ENCODE results near the gene IFT80. TPM values are rescaled to one million over a fixed set of nuclear protein-coding genes. Genes with fewer than 3 reads are reported as not detected.

IFT80 gene
- total and polyA plus RNA-seq, 2 experiments from 2014 or later = 14.1 to 33.0 TPM

DNA sequence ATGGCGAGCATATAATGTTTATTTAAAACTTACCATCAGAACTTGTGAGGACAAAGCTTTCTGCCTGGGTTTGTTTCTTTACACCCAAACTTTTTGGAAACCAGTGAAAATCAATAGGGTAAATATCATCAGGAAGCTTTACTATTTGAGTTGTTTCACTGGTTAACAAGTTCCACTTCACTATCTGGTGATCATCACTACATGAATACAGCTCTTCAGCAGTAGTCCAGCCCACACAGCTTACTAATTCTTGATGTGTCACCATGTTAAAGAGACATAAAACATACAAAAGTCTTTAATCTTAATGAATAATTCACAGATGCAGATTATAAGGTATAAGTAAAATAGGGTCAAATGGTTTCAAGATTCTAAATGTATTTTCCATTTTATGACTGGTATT lies 17.6 kb downstream of the IFT80 start (continued):
- TF ChIP-seq, protein P1, sequence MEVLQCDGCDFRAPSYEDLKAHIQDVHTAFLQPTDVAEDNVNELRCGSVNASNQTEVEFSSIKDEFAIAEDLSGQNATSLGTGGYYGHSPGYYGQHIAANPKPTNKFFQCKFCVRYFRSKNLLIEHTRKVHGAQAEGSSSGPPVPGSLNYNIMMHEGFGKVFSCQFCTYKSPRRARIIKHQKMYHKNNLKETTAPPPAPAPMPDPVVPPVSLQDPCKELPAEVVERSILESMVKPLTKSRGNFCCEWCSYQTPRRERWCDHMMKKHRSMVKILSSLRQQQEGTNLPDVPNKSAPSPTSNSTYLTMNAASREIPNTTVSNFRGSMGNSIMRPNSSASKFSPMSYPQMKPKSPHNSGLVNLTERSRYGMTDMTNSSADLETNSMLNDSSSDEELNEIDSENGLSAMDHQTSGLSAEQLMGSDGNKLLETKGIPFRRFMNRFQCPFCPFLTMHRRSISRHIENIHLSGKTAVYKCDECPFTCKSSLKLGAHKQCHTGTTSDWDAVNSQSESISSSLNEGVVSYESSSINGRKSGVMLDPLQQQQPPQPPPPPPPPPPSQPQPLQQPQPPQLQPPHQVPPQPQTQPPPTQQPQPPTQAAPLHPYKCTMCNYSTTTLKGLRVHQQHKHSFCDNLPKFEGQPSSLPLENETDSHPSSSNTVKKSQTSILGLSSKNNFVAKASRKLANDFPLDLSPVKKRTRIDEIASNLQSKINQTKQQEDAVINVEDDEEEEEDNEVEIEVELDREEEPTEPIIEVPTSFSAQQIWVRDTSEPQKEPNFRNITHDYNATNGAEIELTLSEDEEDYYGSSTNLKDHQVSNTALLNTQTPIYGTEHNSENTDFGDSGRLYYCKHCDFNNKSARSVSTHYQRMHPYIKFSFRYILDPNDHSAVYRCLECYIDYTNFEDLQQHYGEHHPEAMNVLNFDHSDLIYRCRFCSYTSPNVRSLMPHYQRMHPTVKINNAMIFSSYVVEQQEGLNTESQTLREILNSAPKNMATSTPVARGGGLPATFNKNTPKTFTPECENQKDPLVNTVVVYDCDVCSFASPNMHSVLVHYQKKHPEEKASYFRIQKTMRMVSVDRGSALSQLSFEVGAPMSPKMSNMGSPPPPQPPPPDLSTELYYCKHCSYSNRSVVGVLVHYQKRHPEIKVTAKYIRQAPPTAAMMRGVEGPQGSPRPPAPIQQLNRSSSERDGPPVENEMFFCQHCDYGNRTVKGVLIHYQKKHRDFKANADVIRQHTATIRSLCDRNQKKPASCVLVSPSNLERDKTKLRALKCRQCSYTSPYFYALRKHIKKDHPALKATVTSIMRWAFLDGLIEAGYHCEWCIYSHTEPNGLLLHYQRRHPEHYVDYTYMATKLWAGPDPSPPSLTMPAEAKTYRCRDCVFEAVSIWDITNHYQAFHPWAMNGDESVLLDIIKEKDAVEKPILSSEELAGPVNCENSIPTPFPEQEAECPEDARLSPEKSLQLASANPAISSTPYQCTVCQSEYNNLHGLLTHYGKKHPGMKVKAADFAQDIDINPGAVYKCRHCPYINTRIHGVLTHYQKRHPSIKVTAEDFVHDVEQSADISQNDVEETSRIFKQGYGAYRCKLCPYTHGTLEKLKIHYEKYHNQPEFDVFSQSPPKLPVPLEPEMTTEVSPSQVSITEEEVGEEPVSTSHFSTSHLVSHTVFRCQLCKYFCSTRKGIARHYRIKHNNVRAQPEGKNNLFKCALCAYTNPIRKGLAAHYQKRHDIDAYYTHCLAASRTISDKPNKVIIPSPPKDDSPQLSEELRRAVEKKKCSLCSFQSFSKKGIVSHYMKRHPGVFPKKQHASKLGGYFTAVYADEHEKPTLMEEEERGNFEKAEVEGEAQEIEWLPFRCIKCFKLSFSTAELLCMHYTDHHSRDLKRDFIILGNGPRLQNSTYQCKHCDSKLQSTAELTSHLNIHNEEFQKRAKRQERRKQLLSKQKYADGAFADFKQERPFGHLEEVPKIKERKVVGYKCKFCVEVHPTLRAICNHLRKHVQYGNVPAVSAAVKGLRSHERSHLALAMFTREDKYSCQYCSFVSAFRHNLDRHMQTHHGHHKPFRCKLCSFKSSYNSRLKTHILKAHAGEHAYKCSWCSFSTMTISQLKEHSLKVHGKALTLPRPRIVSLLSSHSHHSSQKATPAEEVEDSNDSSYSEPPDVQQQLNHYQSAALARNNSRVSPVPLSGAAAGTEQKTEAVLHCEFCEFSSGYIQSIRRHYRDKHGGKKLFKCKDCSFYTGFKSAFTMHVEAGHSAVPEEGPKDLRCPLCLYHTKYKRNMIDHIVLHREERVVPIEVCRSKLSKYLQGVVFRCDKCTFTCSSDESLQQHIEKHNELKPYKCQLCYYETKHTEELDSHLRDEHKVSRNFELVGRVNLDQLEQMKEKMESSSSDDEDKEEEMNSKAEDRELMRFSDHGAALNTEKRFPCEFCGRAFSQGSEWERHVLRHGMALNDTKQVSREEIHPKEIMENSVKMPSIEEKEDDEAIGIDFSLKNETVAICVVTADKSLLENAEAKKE (CRISPR knock-in tag; IDR thresholded peaks at IDR 0.05) = no peak
- TF ChIP-seq ZNF331 (CRISPR knock-in tag; IDR thresholded peaks at IDR 0.05; ENCODE audit: low read depth) = no peak
- TF ChIP-seq ZNF114 (CRISPR knock-in tag; IDR thresholded peaks at IDR 0.05) = no peak
- no peak for TF ChIP-seq POLR2AphosphoS5 (IDR thresholded peaks at IDR 0.05; ENCODE audit: low read depth)
- TF ChIP-seq, protein P2, sequence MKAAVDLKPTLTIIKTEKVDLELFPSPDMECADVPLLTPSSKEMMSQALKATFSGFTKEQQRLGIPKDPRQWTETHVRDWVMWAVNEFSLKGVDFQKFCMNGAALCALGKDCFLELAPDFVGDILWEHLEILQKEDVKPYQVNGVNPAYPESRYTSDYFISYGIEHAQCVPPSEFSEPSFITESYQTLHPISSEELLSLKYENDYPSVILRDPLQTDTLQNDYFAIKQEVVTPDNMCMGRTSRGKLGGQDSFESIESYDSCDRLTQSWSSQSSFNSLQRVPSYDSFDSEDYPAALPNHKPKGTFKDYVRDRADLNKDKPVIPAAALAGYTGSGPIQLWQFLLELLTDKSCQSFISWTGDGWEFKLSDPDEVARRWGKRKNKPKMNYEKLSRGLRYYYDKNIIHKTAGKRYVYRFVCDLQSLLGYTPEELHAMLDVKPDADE (IDR thresholded peaks at IDR 0.05) = no peak

DNA sequence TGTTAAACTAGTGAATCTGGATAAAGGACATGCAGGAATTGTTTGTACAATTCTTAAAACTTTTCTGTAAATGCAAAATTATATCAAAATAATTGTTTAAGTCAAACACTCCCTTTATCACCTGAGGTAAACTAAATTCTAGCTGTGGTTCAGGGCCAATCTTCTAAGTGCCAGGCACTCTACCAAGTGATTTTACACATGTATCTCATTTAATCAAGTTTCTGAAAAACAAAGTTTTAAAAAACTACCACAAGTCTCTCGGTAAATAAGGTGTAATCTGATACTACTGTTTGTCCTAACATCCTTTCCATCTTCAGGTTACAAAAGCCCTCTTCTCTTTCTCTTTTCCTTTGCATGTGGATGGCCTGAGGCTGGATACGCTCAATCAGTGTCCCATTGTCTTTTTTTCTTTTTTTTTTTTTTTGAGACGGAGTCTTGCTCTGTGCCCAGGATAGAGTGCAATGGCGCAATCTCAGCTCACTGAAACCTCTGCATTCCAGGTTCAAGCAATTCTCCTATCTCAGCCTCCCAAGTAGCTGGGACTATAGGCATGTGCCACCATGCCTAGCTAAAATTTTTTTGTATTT lies 19.3 kb downstream of the IFT80 start:
- peak overlapping the region; percentile 23 for H3K27ac ChIP-seq (ENCODE audit: low read depth)
- no peak for TF ChIP-seq POLR2AphosphoS5 (IDR thresholded peaks at IDR 0.05; ENCODE audit: low read depth)
- no peak overlapping the region for H3K4me3 ChIP-seq
- H2AFZ ChIP-seq = no peak overlapping the region
- ATAC-seq = peak; percentile 92
- Mint-ChIP-seq H3K27ac (peak overlapping the region; percentile 28), H3K36me3 (ENCODE audit: low read depth) (peaks cover 5% of the 10 kb centered on the region; the same call in 2 of the 3 replicates), H3K4me1 (peaks cover 19% of the 10 kb centered on the region), H3K9me3 (no peaks in the 10 kb centered on the region), H3K4me3 (no peak overlapping the region), H3K27me3 (ENCODE audit: insufficient read depth, low read depth, poor library complexity) (no peaks in the 10 kb centered on the region)
- H3K9me2 ChIP-seq (ENCODE audit: insufficient read depth) = no peaks in the 10 kb centered on the region
- no peaks in the 10 kb centered on the region for H4K20me1 ChIP-seq (replicated peaks; ENCODE audit: insufficient read depth)
- no peaks in the 10 kb centered on the region for H3K27me3 ChIP-seq (ENCODE audit: insufficient read depth)
- H3K79me2 ChIP-seq (replicated peaks; ENCODE audit: insufficient read depth) = peaks cover 16% of the 10 kb centered on the region
- DNase-seq (ENCODE audit: low spot score) = peak; percentile 67
- H3K4me2 ChIP-seq = peak overlapping the region; percentile 6
- H3K4me1 ChIP-seq (ENCODE audit: insufficient read depth) = peaks cover 26% of the 10 kb centered on the region; the same call in 1 of the 2 replicates
- 0 out of 2 replicates have a peak, but pooled peaks cover 2% of the 10 kb centered on the region for H3K36me3 ChIP-seq (ENCODE audit: insufficient read depth)
- no peaks in the 10 kb centered on the region for H3F3A ChIP-seq (replicated peaks; ENCODE audit: low read depth)

Data from GM23338 (cell line).